ENCODE results near the gene BMS1.
A peak's percentile ranks its signal among the peaks of the same experiment; 100 is the strongest.
"Not testable (repeated sequence)": the region's sequence is repeated elsewhere in the genome, so short reads cannot be mapped to it uniquely, and the experiment has no call there.

BMS1 gene

GRCh38 chr10:42782446-42783180 lies at the start of gene BMS1:
BMS1 (plus strand) TSS chr10:42782795; CDS start chr10:42784395, 1,600 bp downstream.
- DNase-seq: peak; percentile 66 to 78 (median 72)

DNA sequence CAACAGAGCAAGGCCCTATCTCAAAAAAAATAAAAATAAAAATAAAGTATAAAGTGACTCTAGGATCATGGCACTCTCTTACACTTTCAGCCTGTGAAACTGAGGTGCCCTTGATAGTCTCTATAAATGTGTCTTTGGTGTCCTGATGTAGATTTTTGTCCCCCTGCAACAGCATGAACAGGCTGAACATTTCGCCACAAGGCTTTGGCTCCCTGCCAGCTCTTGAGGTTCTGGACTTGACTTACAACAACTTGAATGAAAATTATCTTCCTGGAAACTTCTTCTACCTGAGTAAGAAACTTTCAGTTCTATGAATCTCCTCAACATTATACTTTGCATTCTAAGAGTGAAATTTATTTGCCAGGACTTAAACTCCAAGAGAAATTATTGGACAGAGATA lies 48.1 kb upstream of the BMS1 start:
- no peak for DNase-seq

GRCh38 chr10:42738679-42739078 lies 43.9 kb upstream of the BMS1 start:
- DNase-seq: no peak

GRCh38 chr10:42741536-42741935 lies 41.1 kb upstream of the BMS1 start:
- DNase-seq: not testable (repeated sequence)

DNA sequence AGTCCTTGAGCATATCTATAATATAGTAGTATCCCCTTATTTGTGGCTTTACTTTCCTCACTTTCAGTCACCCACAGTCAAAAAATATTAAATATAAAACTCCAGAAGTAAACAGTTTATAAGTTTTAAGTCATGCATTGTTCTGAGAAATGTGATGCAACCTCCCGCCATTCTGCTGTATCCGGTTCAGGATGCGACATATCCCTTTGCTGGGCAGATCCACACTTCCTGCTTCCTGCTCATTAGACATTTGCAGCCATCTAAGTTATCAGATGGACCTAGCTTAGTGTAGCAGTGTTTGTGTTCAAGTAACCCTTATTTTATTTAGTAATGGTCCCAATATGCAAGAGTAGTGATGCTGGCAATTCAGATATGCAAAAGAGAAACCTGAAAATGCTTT lies 38.9 kb upstream of the BMS1 start:
- DNase-seq: no peak

- DNase-seq: no peak
Observed at GRCh38 chr10:42744134-42744701, 38.4 kb upstream of the BMS1 start.

DNA sequence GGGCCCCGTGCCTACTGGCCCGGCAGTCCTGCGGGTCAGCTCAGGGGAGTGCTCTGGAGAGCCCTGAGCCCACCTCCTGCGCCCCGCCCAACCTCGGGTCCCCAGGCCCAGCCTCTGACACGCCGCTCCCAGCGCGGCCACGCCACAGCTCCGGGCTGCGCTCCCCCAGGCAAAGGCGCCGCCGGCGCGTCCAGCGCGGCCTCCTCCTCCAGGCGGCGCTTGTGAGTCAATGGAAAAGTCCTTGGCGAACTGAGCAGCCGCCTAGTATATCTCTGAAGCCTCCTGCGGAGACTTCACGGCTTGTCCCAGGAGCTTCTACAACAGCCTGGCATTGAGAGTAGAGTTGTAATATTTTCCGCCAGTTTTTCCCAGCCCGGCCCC lies 29.5 kb upstream of the BMS1 start:
- peak; percentile 11 to 52 (median 37) for DNase-seq

DNA sequence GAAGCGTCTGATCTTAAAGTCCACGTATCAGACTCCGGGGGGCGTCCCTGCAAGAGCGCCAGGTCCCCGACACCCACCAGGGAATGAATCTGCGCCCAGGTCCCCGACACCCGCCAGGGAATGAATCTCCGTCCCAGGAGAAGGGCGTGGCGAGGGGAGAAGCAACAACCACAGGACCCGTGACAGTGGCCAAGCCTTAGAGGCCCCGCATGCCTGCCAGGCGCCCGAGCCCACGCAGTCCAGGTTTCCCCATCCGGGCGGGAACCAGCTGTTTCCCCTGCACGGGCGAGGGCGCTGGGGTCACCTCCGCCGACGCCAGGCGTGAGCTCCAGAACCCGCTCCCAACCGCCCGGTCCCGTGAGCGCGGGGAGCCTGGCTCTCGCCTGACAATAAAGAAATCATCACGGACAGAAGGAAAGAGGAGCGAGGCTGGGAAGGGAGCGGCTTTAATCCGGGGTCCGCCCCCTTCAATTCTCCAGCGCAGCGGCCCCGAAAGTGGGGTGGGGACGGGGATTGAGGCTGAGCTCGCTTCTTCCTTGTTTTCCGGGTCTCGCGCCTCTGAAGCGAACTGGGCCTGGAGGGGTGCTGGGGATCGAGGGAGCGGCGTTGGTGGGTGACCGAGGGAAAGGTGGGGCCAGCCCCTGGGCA lies 29.0 kb upstream of the BMS1 start:
- no peak for DNase-seq

DNA sequence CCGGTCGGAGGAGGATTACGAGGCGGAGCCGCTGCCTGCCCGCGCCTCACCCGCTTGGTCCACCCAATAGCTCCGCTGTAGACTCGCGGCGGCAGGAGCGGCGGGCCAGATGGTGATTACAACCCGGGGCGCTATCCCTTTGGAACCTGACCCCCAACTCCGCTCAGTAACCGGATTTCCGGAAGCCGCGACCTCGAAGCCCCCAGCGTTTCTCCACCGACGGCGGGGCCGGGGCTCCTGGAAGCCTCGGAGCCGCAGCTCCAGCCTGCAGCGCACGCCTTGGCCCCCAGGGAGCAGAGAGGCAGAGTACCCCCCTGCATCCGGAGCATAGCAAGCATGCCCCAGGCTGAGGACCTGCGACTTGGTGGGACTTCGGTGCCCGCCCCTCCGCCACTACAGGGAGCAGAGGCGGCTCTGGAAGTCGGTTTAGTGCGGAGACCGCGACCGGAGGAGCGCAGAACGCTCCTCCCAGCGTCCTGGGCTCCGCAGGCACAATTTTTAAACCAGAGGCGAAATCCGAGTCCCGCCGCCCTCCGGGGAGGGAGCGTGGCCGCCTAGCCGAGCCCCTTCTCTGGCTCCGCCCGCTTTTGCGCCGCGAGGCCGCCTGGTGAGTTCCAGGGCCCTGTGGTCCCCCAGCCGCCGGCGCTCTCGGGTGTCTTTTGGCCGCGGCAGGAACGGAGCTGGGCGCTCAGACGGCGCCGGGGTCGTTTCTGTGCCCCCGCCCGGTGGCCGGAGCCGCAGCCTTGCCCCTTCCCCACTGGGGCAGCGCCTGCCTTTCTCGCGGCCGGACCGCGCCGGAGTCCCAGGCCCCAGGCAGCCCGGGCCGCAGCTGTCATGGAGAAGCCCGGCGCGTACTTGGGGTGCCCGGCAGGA lies 28.2 kb upstream of the BMS1 start:
- peak in 2 of 4 experiments; percentile 10 to 24 for DNase-seq

- DNase-seq: no peak
Observed at GRCh38 chr10:42755028-42755451, 27.6 kb upstream of the BMS1 start.

DNA sequence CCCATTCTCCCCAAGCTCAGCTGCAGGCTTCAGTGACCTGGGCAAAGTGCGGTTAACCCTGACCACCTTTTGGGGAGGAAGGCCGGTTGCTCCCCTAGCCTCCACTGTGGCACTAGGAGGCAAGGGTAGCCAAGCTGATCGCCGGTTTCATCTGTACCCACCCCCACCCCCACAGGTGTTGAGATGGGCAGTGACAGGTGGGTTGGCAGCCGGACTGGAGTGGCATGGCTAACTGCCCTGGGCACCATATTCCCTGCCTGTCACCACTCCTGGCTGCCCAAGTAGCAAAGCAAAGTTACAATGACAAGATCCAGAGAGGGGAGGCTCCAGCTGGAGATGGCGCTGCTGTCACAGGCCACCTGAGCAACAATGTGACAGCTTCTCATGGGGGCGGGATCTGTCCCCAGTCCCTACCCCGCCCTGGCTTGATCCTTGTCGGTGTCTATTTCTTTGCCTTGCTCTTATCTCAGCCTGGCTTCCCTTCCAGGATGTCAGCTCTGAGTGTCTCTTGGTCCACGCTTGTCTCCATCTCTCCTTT lies 27.0 kb upstream of the BMS1 start:
- DNase-seq: no peak

DNA sequence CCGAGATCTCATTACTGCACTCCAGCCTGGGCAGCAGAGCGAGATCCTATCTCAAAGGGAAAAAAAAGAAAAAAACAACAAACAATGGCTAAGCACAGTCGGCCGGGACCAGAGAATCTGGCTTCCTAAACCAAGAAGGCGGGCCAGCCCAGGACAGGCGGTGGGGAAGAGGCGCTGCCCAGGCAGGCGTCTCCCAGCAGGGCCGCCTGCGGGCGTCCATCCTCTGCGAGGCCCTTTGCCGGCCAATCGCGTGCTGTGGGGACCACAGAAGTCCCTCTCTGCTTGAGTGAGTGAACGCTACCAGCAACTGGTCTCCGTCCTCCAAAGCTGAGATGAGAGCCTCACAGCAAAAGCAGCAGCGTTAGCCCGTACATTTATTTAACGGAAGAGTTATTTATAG lies 14.7 kb upstream of the BMS1 start:
- no peak for DNase-seq

DNA sequence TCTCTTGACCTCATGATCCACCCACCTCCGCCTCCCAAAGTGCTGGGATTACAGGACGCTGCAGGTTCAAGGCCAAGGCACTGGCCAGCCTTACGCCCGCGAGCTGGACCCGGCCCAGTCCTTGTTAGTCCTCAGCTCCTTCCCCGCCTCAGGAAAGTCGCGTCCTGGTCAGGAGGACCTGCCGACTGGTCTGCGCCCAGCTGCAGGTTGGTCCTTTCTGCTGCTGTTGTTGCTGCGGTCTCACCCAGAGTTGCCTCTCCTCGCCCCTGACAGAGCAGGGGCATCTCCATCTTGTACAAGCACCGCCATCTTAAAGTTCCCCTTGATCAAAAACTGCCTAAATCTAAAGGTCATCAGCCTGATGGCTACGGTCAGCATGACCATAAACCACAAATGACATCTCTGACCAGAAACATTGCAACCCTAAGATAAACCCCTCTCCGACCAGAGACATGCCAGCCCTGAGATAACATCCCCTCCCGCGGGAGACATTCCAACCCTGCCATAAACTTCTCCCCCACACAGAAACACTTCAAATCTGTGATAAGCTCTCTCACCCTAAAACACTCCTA lies 13.9 kb upstream of the BMS1 start:
- DNase-seq: no peak

GRCh38 chr10:42769173-42769572 lies 13.4 kb upstream of the BMS1 start:
- DNase-seq: no peak

DNA sequence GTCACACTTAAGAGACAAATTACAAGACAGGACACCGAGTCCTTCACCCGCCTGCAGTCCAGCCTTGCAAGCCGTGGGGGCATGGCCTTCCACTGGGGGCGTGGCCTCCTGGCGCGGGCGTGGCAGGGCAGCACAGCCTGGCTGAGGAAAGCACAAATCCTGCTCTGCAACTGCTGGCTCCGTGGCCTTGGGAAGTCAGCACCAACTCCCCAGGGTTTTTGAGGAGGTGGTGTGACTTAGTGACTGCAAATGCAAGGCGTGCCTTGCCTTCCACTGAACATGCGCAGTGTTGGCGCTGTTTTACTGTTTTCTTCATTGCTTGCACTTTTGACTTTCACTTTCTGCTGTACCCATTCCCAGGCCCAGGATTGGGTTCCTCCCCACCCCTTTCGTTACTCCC lies 12.9 kb upstream of the BMS1 start:
- DNase-seq: no peak

DNA sequence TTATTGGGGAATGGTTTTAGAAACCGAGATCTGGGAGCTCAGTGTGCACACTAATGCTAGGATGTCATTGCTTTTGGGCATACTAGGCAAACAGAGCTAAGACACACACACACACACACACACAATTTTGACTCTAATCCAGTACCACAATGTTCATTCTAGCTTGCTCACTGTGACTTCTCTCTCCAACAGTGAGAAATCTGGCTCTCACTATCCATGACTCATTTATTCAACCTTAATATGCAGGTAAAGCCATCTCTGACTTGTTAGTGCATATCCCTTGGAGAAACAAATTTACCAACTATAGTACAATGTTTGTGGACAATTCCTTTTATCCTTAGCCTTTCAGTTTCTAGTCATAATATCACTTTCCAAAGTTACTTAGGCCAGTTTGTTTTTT lies 5.9 kb upstream of the BMS1 start:
- no peak for DNase-seq

GRCh38 chr10:42780456-42780855 lies 2.1 kb upstream of the BMS1 start:
- no peak for DNase-seq

DNA sequence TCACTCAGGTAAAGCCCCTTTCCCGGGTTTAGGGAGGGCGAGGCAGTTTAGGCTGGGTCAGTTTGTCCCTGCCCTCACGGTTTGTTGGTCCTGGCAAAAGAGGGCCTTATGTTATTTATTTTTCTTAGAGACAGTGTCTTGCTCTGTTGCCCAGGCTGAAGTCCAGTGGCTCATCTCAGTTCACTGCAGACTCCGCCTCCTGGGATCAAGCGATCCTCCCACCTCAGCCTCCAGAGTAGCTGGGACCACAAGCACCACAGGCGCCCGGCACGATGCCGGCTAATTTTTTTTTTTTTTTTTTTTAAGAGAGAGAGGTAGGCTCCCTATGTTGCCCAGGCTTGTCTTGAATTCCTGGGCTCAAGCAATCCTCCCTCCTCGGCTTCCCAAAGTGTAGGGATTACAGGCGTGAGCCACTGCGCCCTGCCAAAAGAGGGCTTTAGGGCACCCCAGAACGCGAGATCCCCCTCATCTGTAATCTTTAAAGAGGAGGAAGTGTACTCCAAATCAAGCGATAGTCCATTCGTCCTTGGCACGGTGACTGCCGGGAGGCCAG lies 626 bp upstream of the BMS1 start:
- no peak for DNase-seq

- no peak for DNase-seq
Observed at GRCh38 chr10:42783181-42783549, 570 bp downstream of the BMS1 start.

DNA sequence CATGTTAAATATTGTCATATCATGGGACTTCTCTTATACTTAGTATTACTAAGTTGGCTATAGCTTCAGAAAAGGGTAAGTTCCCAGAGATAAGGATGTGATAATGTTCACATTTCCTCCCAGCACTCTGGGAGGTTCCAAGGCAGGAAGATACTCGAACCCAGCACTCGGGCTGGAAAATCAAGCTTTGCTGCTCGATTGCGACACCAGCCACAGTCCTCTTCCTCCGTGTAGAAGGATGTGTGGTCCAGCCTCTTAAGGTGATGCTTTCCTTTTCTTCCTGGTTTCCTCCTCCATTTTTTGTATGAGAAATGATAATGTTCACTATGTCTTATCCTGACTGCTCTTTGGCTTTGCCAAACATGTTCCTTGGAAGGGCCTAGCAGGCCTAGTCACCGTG lies 3.2 kb downstream of the BMS1 start:
- DNase-seq: no peak

DNA sequence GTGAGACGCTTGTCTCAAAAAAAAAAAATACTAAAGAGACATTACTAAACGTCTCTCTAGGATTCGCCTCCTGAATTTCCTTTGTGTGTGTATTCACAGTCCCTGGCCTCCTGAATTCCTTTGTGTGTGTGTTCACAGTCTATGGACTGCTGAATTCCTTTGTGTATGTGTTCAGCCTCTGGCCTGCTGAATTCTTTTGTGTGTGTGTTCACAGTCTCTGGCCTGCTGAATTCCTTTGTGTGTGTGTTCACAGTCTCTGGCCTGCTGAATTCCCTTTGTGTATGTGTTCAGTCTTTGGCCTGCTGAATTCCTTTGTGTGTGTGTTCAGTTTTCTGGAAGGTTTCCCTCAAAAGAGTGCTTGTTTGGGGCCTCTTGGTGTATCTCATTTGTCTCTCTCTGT lies 8.2 kb downstream of the BMS1 start:
- no peak for DNase-seq

GRCh38 chr10:42795701-42796100 lies 13.1 kb downstream of the BMS1 start:
- no peak for DNase-seq
